ENCODE results near the gene FOS.

Gene FOS

DNA sequence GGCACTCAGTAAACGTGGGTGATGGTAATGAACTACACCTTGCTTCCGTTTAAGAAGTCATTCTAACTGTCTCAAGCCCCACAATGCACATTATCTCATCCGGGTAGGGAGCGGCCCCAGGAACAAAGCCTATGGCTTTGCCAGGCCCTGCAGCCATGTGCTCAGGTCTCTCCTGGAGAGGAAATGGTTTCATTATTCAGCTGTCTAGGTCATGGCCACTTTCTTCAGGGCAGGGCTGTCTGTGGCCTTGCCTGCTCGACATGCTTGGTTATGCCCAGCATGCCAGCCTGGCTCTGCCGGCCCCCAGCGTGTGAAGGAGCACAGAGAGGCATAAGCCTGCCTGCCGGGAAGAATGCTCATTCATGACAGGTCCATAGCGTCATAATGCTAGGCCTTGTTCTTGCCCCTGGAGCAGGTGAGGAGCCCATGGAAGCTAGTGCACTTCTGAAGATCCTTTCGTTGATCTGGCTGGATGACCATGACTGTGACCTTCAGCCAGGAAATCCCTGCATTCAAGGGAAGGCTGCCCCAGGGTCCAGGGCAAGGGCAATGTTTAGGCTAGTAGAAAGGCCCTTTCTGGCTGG lies 26.3 kb upstream of the FOS start:
- DNase-seq: no peak

DNA sequence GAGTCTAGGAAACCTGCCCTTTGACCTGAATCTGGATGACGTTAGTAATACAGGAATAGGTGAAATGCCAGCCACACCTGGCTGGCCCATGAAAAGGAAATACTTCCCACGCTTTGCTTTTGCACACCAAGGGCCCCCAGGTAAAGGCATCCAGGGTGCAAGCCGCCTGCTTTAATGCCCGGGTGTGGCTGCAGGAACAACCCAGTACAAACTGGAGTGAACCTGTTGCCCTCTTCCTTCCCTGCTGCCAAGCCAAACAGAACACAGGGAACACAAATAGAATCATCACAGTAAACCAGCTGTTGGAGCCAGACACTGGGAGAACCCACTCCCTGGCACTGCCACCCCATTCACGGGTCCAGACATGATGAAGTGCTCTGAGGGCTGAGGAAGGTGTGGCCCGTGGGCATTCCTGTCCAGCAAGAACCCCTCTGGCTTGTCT lies 24.2 kb upstream of the FOS start:
- no peak for DNase-seq

DNA sequence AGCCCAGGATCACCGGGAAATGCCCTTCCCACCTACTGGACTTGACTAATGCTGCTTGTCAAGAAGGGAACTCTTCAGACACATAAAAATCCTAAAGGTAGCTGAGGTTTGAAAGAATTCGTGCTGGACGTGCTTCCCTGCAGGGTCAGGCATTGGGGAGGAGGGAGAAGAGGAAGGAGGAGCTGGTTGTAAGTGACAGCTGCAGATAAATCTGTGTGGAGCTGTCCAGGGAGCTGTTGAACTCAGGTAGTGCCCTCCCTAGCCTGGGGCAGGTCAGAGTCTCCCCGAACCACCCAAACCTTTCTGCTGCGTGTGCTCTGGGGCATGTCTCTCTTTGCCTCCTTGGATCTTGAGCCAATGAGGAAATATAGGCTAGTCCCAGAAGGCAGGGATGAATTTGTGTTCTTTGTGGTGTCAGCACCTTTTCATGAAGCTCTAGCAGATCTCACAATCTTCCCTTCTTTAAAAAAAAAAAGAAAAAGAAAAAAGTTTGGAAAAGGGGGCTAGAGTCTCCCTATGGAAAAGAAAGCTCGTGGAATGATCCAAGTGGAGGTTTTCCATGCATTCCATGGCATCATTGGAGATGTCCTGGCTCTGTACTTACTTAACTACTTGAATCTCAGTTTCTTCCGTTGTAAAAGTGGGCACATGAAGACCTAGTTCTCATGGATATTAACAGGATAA lies 23.6 kb upstream of the FOS start:
- no peak for DNase-seq

DNA sequence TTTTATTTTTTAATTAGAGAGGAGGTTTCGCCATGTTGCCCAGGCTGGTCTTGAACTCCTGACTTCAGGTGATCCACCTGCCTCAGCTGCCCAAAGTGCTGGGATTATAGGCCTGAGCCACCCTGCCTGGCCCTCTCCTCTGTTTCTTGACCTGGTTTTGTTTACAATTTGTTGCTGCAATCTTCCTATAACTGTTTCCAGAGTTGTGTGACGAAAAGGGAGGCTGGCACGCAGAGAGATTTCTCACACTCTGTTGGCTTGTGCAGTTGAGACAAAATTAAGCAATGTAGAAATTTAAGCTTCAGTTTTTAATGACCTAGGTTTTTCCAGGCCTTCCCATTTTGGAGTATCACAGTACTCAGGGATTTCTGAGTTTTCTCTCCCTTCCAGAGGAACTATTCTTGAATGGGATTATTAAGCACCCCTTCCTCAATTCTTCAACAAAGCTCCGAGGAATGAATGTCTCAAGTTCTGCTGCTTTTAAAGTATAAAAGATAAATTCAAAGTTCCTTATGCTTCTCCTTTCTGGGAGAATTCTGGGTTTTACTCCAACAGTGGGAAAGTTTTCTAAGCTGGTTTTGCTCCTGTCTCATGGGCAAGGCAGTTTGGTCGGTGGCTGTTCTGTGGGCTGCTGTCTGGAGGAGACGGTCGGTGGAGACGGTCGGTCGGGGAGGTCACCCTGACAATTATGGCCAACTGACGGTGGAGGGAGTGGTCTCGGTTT lies 20.4 kb upstream of the FOS start:
- DNase-seq: no peak

DNA sequence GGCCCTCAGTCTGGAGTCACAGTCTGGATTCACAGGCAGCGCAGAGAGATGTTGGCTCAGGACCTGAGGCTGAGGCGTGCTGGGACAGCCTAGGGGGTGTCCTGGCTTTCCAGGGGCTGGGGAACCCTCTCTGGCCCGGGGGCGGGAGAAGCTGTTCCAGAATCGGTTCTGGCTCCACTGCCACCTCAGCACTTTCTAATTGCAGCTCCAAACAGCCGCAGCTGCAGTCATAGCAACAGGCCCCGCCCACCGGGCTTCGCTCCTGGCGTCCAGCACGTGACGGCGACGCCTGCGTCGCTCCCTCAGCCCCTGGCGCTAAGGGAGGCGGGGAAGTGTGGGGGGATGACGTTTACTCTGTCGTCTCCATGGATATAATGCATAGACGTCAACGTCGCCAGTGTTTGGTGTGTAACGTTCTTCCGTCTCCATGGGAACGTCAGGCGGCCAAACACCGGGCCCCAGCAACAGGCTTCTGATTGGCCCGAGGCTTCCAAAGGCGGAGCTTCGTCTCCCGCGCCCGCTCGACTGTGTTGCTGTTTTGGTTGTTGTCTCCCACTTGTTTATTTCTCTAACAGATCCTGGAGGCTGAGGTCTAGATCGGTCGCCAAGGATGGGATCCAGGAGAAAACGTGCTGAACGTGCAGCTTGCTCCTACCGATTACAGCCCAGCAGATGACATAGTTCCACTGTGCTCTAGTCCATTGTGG lies 19.7 kb upstream of the FOS start:
- DNase-seq: peak; percentile 98 to 99

DNA sequence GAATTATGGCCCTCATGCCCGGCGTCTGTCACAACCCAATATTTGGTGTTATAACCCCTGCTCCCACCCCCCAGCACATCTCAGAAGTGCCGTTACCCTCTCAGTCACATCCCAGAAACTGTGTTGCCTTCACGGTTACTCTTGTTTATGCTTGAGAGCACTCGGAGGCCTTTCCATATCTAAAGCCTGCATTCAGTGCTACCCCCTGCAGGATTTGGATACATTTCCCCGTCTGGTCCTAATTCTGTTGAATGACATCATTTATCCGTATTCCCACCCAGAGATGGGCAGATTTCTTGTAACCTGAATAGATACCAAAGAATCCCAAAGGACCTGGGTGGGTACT lies 19.1 kb upstream of the FOS start:
- DNase-seq: no peak

DNA sequence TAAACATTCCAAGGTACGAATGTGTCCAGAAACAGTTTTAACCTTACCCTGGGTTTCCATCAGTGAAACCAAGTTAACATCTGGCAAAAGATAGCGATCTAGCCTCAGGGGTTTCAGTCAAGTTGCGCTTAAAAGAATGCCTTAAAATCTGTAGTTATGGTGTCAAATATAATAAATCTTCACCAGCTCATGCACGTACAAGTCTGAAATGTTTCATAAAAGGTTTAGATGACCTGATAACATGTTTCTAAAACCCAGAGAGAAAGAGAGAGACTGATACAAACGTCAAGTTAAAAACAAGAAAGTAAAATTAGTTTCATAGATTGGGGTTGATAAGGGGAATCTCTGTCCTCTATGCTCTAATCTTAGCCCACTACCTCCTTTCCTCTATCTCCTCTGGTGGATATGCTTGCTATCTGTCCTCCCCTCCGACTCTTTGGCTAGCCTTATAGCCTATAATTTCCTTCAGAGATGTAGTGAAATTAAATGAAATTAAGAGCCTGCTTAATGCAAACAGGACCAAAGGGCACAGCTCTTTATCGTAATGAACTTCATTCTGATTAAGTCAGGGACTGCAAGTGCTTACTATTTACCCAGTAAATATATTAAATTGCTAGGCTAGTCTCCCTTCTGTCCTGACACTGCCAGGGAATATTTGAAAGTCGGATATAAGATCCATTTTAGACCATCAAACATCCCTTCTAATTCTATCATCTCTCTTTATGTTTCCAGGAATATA lies 18.4 kb upstream of the FOS start:
- DNase-seq: no peak

DNA sequence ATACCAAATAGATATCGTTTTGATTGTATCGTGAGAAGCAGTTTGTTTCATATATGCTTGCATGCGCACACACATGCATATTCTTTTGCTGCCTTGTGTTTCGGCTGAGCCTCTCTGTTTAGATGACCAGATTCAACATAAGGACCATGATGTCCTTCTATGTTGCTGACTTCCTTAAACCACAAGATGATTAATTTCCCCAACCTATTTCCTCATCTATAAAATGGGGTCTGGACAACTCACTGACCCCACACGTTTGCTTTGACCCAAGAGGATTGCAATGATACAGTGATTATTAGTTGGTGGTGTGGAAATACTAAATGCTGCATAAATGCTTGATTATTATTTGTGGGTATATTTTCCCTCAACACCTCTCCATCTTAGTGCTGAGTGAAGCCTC lies 16.8 kb upstream of the FOS start:
- DNase-seq: no peak

DNA sequence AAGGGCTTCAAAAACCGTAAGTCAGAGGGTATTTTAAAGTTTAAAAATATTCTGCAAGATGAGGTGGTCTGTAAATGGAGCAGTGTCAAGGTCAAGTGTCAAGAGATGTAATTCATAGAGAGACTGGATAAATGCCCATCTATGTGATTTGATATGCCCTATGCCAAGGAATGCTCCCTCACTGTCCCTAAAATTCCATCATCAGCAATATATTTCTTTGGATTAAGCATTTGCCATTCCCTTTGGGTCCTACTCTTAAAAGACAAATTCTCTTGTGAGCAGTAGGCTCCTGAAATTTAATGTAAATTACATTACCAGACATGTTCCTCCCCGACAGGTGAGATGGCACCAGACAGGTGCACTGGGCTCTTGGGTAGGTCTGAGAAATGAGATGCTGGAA lies 16.0 kb upstream of the FOS start:
- no peak for DNase-seq

DNA sequence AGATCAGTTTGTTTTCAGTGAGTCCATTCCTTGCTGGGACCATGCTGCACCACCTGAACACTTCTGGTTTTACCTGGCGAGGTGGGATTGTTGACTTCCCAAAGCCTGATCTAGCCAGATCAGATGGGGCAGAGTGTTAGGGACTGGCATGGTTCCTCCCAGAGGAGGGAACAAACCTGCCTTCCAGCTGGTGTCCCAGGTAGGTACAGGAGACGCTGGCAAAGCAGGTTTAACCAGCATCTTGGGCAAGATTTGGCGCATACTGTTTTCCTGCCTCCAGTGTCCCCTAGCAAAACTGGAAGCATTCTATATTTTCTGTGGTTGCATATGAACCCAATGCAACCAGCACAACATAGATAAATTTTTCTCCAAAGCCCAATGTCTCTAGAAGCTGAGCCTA lies 14.6 kb upstream of the FOS start:
- no peak for DNase-seq

DNA sequence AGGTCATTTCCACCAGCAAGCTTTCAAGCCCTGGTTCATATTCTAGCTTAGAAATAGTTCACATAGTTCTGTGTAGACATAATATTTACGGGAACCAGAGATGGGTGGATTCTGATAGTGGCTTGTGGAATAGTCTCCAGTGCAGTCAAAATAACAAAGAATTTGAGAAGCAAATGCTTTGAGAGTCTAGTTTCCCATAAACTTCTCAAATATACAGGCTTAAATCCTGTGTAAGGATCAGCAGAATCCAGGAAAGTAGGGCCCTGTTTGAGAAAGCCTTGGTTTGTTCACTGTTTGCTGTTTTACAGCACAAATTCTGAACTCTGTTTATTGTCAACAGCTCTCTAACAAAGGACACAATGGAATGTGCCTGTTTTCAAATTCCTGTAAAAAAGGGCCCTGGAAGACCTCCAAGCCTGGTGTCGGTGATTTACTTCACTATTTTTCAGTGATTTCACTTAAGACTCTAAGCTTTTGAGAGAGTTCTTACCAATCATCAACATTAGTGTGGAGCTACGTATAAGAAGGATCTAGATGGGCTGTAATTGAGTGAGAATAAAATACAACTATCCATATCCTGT lies 11.4 kb upstream of the FOS start:
- no peak for DNase-seq

DNA sequence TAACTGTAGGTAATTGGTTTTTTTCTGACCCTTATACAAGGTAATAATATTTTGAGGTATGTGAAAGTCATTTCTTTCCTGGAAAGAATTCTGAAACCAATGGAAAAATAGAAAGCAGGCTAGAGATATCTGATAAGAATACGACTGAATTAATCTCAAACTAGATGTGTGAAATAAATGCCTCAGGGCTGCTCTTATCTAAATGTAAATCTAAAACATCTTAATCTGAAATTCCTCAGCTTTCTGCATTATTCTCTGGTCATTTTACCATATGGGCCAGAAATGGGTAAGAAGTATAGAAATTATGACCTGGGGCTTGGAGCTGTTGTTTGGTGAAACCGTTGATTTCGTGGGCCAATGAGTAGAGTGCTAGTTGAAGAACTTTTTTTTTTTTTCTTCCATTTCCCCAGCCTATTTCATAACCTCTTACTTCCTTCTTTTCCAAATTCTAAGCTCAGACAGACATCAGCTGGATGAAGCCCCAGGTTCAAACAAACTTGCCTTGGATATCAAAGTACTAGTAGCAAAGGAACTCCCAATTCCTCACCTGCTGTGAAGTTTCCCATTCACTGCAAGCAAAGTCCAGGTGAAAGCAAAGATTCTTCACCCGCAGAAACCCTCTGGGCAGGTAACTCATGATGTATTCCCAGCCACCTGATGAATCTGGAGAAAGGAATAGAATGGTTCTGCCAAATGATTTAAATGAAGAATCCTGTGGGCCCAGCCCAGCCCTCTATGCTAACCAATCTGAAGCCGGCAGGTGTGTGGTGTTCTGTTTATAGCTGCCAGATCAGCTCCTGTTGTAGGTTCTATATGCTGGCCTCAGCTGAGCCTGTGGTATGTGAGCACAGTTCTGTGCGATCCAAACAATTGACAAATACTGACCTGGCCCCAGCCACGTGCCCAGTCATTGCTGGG lies 9.7 kb upstream of the FOS start:
- DNase-seq: no peak

DNA sequence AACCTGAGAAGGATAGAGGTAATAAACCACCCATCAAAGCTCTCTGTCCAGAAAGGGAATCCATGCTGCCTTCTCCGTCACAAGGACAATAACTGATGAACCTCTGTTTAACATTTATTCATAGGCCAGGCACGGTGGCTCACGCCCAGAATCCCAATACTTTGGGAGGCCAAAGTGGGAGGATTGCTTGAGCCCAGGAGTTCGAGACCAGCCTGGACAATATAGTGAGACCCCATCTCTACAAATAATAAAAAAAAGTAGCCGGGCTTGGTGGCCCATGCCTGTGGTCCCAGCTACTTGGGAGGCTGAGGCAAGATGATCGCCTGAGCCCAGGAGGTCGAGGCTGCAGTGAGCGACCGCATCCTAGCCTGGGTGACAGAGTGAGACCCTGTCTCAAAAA lies 7.1 kb upstream of the FOS start:
- DNase-seq: no peak

DNA sequence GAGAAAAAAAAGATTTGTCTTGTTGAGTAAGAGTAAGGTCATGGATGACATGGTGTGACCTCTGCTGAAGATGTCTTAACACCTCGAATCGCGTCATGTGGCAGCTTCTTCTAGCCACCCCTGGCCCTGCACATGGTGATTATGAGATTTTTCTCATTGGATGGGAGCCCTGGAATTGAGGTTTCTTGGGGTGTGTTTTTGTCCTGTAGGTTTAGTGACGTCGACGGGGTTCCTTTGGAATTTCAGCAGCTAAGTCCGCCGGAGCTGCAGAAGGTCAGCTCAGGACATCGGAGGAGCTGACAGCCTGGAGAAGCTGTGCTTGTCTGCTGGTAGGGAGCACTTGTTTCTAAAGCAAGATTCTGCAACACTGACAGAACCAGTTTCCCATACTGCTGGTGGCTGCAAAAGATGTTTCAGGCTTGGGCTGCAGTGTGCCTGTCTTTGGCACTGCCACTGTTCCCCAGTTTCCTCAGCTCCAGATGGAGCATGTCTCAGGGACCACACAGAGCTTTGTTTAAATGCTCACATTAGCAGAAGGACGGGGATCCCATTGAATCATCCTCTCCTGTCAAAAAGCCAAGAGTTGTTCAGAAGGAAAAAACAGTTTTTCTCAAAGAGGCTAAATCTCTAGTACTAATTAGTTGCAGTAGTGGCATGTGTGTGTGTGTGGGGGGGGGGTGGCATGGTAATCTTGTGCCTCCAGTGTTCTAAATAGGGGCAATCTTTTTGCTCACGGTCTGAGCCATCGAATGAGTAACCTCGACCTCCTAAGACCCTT lies 5.2 kb upstream of the FOS start:
- no peak for DNase-seq

DNA sequence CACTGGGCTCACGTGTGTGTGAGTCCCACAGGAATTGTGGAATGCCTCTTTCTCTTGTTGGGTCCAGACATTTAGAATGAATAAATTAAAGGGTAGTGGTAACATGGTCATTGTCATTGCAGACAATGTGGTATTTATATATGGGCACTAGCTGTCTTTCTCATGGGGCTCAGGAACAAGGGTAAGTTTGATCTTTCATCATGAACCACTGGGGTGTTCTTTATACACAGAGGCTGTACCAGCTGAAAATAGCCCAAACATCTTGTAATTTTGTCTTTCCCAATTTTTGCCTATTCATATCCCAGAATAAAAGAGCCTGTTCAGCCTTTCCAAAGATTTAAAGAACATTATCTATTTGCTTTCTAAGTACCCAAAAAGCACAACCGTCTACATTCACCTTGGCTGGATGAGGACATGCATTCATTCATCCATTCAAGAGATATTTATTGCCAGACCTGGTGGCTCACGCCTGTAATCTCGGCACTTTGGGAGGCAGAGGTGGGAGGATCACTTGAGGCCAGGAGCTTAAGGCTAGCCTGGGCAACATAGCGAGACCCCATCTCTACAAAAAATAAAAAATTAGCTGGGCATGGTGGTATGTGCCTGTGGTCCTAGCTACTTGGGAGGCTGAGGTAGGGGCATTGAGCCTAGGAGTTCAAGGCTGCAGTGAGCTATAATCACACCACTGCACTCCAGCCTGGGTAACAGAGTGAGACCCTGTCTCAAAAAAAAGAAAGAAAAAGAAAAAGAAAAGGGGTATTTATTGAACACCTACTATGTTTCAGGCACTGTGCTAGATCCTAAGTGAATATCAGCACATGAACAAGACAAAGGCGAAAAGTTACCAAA lies 4.4 kb upstream of the FOS start:
- DNase-seq: no peak

DNA sequence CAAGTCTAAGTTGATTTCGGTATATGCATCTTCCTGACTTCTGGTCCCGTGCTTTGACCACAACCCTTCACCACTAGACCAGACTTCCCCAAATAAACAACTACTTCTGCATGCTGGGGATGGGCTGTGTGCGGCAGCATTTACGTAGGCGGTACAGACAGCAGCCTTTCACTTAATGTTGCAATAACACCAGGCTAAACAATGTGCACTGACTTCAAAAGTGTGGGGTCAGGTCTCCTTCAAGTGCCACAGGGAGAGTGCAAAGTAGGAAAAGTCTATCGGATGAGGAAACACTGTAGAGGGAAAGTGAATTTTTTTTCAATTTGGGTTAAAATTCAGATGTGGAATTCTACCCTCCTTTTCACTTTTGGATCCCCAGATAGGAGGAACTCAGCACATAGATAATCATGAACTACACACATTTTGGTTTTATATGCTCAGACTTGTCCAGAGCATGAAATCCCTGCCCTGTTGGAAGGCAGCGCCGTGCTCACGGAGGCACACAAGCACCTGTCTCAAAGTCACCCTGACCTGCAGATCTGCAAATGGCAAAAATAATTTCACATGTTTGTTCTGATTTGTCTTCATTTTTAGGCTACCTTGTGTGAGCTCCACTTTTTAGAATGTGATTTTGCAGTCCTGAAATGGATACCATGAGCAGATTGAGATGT lies 3.6 kb upstream of the FOS start:
- DNase-seq: no peak

DNA sequence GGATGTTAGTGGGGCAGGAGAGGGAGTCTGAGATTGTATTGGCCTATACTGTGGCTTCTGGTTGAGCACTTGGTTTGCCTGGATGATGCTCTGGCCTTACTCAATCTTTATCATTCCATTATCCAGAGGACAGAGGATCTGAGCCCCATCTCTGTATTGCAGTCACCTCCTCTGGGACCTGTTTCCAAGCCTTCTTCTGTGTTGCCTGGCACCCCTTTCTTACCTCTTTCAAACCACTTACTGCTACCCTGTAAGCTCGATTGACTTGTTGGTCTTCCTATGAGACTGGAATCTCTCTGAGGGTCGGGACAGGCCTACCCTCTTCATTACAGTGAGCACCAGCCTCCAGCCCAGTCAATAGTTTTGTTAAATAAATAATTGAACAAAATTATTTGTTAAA lies 3.0 kb upstream of the FOS start:
- no peak for DNase-seq

DNA sequence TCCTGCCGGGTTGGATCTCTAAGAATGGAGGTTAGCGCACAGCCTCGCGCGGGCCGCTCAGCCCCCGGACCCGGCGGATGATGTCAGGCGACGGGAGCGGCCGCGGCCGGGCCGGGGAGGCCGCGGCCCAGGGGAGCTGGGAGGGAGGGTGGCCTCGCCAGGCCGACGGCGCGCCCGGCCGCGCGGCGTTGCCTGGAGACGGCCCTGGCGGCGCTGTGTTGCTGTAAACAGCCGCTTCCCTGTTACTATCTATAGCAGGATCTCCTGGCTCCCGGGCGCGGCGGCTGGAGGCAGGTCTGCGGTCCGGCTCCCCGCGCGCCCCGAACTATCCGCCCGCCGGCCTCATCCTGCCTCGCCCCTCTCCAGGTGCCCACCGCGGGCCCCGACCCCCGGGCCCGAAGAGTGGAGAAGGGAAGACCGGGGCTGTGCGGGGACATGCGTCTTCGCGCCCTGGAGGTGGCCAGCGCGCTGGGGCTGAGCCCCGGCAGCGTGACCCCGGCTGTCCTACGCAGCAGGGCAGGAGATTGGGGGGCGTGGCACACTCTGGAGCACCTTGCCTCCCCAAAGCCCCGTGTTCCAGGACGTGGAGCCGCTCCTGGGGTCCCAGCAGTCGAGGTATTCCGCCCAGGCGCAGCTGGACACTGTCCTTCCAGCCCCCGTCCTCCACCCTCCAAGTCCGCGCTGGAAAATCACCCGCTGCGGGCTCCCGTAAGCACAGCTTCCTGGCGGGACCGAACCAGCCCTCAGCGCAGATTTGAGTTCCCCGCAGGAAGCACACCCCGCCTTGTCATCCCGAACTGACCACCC lies 1.4 kb upstream of the FOS start:
- DNase-seq: peak; percentile 42 to 48

All from NCI-H187 (cell line).